HG02981 (cell line): ENCODE results near the gene ZDHHC5.
A peak's percentile ranks its signal among the peaks of the same experiment; 100 is the strongest.

Experiments
- ATAC-seq: cut with Tn5 transposase; IDR thresholded peaks from one replicate; pipeline ENCODE4 v1.9.1; 2021; ENCODE audit warnings: mild to moderate bottlenecking, moderate library complexity; ENCODE audit not compliant: unreplicated experiment

ZDHHC5 gene, protein sequence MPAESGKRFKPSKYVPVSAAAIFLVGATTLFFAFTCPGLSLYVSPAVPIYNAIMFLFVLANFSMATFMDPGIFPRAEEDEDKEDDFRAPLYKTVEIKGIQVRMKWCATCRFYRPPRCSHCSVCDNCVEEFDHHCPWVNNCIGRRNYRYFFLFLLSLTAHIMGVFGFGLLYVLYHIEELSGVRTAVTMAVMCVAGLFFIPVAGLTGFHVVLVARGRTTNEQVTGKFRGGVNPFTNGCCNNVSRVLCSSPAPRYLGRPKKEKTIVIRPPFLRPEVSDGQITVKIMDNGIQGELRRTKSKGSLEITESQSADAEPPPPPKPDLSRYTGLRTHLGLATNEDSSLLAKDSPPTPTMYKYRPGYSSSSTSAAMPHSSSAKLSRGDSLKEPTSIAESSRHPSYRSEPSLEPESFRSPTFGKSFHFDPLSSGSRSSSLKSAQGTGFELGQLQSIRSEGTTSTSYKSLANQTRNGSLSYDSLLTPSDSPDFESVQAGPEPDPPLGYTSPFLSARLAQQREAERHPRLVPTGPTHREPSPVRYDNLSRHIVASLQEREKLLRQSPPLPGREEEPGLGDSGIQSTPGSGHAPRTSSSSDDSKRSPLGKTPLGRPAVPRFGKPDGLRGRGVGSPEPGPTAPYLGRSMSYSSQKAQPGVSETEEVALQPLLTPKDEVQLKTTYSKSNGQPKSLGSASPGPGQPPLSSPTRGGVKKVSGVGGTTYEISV

DNA sequence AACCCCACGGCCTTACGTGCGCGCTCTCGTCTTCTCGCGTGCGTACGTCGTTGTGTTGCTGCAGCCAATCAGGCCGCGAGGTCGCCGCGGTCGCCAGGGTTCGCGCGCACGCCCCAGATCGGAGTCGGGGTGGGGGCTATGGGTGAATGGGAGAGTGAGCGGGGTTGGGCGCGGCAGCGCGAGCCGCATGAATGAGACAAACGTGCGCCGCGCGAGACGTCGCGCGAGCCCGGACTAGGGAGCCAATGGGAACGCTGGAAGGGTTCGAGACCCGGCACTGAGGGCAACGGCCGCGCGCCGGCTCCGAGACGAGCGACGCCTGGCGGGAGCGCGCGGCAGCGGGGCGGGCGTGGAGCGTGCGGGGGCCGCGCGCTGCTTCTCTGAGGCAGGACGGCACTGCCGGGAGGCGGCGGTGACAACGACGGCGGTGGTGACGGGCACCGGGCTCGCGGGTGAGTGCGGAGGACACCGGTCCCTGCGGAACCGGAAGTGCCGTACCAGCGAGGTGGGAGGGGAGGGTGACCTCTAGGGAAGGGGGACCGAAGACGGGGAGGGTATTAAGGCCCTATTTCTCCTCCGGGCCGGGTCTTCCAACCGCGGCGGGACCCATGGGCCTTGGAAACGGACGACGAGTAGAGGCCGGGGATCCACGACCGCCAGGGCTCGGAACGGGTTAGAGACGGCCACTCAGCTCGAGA lies at the start of gene ZDHHC5:
TSS of gene ZDHHC5 (plus strand) at position 379 of the 698 bp plus-strand sequence. CDS start 4,977 bp downstream, outside the sequence.
- peak; percentile 87 for ATAC-seq

DNA sequence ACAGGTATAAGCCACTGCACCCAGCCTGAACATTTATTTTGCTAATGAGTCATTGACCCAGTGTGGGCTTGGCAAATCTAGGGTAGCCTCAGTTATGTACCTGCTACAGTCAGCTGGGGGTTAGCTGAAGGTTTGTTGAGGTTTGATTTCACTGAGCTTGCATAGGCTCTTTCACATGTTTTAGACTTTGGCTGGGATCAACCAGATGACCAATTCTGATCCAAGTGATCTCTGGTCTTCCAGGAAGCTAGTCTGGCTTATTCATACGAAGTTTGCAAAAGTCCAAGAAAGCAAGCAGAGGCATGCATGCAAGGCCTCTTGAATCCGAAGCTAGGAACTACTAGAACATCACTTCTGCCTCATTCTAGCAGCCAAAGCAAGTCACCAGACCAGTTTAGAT lies 49.5 kb upstream of the ZDHHC5 start:
- ATAC-seq = no peak

- ATAC-seq = no peak
These were observed 48.6 kb upstream of the ZDHHC5 start for GRCh38 chr11:57619331-57619730.

DNA sequence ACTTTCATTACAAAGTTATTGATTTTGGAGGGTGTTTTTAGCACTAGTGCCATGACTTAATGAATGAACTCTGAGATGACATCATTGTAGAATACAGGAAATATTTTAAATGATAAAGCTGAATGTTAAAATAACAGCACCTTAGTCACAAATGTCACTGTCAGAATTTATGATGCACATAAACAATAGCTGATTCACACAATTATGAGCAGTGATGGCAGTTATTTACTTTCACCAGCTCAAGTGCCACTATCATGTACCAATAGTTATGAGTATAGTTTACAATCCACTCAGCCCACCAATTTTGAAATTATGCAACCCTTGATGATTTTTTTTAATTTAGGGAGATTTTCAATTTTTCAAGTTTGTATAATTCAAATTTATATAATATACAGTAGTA lies 47.4 kb upstream of the ZDHHC5 start:
- ATAC-seq = no peak

DNA sequence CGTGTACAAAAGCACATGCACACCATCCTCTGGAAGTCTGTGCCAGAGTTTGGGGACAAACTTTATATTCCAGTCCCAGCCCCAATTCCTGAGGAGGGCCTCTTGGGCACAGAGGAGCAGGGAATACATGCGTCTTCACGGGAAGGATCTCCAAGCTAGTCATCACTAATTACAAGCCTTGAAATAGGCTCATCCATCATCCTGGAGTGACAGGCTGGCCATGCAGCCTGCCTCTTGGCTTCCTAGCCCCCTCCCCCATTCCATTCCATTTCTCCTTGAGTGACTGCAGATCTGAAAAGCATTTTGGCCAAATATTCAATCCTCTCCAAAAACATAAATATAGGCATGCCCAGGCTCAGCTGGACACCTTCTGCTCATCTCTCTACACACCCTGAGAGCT lies 45.7 kb upstream of the ZDHHC5 start:
- ATAC-seq = no peak

- ATAC-seq = no peak
These were observed 43.0 kb upstream of the ZDHHC5 start for GRCh38 chr11:57624864-57625263.

DNA sequence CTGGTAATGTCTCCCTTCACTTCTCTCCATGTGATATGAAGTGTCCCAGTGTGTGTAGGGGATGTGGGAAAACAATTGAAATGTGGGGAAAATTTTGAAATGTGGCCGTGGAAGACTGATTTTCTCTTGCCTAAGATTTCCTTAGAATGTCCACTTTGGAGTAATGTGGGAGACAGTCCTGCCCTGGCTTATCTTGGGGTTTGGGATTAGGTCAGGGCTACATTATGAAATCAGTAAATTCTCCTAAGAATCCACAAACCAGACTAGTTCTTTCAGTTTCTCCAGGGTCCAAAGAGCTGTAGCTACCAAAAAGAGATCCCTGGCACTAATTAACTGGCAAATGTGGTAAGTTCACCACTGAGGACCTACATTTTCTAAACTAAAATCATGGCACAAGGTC lies 41.0 kb upstream of the ZDHHC5 start:
- no peak for ATAC-seq

DNA sequence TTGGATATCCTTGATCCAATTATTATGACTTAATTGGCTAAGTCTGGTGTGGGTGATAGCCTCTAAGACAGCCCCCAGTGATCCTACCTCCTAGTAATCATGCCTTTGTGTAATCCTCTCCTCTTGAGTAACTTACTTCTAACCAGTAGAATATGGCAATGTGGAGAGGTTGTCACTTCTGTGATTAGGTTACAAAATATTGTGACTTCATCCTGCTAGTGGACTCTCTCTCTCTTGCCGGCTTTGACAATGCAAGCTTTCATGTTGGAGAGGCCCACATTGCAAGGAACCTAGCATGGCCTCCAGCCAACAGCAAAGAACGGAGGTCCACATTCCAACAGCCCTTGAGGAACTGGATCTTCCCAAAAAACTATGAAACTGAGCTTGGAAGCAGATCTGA lies 37.7 kb upstream of the ZDHHC5 start:
- no peak for ATAC-seq

DNA sequence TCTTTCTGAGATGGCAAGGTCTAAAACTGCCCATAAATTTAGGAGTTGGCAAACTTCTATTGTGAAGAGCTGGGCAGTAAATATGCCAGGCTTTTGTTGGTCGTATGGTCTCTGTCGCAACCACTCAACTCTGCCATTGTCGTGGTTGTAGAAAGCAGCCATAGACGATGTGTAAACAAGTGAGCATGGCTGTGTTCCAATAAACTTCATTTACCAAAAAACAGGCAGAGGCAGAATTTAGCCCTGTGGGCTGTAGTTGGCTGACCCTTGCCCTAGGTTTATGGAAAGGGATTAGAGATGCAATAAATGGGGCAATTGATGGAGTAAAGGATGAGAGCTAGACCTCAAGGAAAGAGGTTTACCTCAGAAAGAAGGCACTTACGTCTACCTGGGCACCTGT lies 35.8 kb upstream of the ZDHHC5 start:
- no peak for ATAC-seq

DNA sequence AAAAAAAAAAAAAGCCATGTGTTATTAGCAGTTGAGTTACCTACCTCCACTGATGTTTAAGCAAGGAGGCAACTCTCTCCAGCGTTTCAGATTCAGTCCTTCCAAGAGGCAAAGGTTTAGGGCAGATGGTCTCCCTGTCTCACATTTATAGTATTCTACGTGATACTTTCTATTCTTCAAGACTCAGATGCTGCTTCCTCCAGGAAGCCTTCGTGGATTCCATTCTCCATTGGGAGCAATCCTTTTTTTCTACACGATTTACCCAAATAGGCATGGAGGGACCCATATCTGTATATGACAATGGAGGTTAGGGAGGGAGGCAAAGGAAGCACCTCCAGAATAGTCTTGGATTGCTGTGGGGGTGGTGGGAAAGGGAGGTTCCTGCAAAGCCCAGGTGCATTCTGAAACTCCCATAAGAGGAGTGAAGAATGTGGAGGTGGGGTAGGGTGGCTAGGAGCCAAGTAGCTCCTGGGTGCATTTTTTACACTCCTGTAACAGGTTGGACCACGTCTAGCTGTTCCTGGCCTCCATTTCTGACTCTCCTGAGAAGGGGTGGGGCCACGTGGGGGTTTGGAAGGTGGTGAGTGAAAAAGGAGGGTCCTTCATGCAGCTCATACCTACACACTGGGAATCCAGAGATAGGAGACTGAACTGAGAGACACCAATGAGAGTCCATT lies 34.4 kb upstream of the ZDHHC5 start:
- ATAC-seq = no peak

DNA sequence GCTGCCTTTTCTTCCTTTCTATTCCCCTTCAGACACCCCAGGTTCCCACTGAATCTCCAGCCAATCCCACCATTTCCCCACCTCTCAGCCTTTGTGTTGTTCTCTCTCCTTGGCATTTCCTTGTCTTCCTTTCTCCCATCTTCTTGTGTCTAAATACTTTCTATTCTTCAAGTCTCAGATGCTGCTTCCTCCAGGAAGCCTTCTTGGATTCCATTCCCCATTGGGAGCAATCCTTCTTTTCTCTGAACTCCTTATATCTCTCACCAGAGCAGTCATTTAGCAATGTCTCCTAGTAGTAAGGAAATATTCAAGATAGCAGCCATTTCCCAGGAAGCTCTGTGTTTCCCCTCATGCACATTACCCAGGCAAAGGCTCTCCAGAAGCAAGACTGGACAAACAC lies 33.6 kb upstream of the ZDHHC5 start:
- ATAC-seq = no peak

GRCh38 chr11:57635246-57635645 lies 32.7 kb upstream of the ZDHHC5 start:
- ATAC-seq = no peak

GRCh38 chr11:57637626-57638004 lies 30.3 kb upstream of the ZDHHC5 start:
- ATAC-seq = no peak

- peak; percentile 58 for ATAC-seq
These were observed 29.7 kb upstream of the ZDHHC5 start for GRCh38 chr11:57638005-57638781.

DNA sequence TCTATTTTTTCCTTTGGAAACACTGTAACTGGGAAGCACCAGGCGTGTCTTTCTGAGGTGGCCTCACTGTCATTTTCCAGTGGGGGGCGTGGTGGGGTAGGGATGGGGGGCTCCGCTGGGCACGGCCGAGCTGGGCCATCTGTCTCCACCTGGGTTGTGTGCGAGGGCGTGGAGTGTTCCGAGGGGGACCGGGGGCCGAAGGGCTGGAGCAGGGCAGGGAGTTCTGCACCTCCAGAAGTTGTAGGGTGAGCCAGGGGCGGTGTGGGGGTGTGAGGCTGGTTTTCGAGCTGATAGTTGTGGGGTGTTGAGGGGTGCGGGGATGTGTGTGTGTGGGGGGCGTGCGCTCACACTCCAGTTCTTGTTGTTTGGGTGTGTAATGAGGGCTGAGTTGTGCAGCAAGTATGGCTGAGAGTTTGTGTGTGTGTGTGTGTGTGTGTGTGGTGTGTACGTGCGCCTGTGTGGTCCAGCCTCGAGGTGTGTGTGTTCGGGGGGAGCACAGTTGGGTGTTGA lies 29.0 kb upstream of the ZDHHC5 start:
- no peak for ATAC-seq

- ATAC-seq = no peak
These were observed 28.4 kb upstream of the ZDHHC5 start for GRCh38 chr11:57639321-57640067.

DNA sequence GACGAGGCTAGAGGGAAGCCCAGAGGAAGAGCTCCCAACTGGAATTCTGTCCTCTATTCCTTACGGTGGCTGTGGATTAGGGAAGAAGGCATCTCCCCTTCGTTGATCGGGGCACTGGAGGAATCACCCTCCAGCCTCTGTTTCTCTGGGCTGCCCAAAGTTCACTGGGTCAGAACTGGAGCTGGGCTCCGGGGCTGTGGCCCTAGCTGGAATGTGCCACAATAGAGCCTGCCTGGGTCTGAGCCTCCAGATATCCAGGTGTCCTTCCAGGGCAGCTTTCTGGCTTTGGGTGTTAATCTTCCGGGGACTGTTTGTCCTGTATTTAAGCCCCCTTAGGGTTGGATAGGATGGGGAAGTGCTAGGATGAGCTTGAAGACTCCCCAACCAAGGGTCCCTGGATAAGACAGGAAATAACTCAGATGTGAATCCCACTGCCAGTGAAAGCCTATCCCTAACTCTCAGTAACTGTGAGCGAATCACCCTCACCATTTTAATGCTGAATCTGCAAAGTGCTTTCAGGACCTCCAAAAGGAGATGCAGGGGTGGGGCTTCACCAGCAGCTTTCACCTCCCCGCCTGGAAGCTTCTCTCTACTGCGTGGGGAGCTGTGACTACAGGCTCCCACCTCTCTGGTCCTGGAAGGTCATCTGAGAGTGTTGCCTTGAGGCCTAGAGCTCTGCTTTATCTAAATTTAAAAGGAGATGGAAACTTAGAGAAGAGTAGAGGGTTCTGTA lies 27.7 kb upstream of the ZDHHC5 start:
- no peak for ATAC-seq

GRCh38 chr11:57641011-57641807 lies 26.7 kb upstream of the ZDHHC5 start:
- ATAC-seq = peak; percentile 38
